ENCODE data around the gene PARVB.

The PARVB gene

DNA sequence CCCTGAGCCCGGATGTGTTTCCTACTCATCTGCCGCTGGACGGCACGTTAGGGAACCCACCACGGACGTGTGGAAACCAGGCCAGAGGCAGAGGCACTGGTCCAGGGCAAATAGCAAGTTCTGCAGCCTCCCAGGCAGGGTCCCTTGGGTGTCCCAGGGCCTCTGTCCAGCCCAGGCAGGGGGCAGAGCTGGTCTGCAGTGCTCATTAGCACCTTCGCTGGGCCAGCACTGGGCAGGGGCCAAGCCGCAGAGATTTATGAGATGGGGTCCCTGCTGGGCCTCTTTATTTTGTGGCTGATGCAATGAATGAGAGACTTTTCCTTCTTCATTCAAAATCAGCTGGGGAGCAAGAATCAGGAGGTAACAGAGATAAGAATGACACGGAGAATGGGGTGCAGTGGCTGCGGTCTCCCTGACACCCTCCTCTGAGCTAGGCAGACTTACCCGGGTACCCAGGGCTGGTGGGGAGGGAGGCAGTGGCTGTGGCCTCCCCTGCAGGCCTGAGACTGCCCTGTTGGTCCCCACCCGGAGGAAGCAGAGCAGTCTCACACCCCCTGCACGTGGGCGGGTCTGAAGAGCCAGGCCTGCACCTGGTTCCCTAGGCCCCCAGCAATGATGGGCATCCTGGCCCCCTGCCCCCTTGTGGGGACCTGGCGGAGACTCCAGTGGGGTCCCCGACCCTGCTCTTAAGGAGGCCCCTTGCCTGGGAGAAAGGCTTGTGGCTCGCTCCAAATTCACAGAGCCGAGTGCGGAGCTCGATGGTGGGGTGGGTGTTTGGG lies 142.6 kb downstream of the PARVB start:
- DNase-seq: no peak

DNA sequence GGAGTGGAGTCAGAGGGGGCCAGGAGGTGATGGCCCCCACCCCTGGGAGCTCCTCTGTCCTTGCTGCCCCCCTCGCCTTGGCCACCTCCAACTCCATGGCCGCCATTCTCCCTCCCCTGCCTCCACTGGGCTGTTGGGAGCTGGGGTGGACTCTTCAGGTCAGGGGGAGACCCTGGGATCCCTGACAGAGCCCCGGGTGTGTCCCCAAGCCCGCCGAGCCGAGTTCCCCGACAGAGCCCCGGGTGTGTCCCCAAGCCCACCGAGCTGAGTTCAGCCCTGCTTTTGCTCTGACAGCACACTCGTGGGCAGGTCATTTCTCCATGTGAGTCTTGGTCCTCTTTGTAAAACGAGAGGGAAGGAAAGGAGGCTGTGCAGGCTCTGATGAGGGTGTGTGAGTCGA lies 143.4 kb downstream of the PARVB start:
- no peak for DNase-seq

DNA sequence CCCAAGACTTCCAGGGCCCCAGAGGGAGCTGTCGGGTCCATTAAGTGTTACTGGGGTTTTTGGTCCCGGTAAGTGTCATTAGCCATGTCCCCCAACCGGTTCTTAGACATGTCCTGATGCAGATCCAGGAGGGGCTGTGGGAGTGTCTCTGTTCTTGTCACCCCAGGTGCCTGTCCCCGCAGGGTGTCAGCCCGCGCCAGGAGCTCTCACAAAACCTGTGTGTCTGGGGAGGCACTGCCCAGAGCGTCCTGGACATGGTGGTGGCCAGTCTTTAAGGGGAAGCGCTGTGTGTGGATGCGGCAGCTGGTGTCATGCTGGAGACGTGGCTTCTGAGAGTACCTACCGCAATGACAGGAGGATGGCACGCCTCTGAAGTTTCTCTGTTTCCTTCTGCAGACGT lies 144.1 kb downstream of the PARVB start:
- DNase-seq: no peak

- no peak for DNase-seq
Measured at GRCh38 chr22:44170470-44170869, 146.4 kb downstream of the PARVB start.

DNA sequence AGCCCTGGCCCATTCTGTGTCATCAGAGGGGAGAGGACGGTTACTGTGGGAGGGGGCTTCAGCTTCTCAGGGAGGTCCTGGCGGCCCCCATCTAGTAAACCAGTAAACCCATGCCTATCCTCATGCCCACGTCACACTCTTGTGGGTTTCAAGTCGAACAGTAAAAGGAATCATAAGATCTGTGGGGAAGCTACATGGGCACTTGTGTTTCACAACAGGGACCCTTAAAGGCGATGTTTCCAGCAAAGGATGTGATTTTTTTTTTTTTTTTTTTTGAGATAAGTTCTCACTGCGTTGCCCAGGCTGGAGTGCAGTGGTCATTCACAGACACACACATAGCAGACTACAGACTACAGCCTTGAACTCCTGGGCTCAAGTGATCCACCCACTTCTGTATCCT lies 147.5 kb downstream of the PARVB start:
- DNase-seq: no peak

DNA sequence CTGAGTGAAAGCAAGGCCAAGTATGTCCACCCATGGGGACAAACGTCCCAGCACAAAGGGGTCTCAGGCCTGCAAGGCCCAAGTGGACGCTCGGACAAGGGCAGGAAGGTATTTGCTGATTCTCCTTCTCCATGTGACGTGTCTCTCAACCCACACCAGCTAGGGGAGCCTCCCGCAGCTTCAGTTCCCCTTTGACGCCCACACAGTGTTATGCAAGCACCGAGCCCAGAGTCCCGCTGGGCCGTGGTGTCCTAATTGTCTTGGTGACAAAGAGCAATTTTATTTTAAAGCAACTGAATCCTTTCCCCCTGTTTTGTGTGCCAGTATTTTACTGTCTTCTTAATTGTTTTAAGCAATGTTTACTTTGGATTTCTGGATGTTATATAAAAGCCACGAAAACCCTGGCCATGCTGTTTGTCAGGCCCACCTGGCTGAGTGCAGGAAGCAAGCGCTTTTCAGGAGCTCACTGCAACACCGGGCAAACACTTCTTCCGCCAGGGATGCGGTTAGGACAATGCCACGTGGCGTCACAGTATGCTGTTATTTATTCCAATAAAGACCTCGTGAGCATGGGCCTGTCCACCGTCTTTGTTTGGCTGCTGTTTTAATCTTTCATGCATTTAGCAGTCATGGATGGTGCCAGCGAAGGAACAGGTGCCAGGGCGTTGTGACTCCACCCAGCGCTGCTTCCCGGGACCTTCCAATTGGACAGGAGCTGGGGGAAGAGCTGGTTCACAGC lies 148.4 kb downstream of the PARVB start:
- DNase-seq: no peak

DNA sequence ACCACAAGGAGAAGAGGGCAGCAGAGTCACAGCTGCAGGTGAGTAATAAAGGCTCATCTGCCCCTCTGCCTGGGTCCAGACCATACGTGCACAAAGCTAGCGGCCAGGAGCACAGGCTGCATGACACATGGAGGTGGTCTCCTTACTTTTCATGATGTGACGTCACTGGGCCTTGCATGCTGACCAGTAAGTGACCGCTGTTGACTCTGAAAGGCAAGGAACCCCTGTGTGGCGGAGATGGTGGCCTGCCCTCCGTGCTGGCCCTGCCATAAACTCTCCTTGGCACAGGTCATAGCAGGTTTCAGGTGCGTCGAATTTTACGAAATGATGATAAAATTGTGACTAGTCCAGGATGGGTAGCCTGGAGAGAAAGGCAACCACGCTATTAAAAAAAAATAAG lies 149.1 kb downstream of the PARVB start:
- no peak for DNase-seq

DNA sequence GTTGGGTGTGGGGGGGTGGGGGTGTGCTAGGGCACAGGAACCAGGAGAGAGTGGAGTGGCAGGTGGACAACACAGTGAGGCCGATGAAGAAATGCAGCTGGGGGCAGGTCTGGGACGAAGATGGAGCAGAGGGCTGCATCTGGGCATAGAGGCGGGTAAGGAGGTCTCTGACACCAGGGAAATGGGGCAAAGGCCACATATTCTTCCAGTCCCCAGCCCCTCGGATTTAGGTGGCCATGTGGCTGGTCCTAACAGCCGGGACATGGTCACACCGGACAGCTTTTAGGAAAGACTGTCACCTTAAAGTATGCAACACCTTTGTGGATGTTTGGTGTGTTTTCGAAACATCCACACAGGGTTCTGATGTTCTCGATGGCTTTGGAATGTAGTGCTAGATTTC lies 151.6 kb downstream of the PARVB start:
- no peak for DNase-seq

GRCh38 chr22:44179196-44179988 lies 155.3 kb downstream of the PARVB start:
- DNase-seq: no peak

DNA sequence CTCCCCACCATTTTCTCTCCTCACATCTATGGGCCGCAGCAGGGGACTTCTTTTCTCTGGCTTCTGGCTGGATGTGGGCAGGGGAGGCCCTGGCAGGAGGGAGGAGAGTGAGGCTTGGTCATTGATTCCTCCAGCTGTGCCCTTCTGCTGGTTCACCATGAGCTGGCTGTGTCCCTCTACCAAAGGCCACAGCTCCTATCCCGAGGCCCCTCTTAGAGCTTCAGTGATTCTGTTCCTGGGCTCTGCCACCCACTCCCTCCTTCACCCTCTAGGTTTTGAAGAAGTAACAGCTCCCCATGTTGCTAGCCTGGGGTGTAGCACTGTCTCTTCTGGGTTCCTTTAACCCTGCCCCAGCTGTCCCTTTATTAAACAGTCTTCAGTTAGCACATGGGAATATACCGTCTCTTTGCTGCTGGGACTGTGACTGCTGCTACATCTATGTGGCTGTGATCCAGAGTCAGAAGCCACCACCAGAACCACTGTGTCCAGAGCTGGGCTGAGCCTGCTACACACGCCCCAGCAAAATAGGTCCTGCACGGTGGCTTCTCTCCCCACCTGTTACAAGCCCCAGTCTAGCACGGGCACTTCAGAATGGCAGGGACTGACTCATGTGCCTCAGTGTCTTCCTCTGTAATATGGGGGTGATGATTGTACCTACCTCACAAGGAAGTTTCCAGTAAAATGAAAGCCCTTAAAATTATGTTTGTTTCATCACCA lies 156.0 kb downstream of the PARVB start:
- no peak for DNase-seq

GRCh38 chr22:44180706-44181032 lies 156.6 kb downstream of the PARVB start, which contains the start of gene PARVG:
PARVG (plus strand) TSS chr22:44180925; CDS start chr22:44183330, 2,405 bp downstream.
- no peak for DNase-seq

DNA sequence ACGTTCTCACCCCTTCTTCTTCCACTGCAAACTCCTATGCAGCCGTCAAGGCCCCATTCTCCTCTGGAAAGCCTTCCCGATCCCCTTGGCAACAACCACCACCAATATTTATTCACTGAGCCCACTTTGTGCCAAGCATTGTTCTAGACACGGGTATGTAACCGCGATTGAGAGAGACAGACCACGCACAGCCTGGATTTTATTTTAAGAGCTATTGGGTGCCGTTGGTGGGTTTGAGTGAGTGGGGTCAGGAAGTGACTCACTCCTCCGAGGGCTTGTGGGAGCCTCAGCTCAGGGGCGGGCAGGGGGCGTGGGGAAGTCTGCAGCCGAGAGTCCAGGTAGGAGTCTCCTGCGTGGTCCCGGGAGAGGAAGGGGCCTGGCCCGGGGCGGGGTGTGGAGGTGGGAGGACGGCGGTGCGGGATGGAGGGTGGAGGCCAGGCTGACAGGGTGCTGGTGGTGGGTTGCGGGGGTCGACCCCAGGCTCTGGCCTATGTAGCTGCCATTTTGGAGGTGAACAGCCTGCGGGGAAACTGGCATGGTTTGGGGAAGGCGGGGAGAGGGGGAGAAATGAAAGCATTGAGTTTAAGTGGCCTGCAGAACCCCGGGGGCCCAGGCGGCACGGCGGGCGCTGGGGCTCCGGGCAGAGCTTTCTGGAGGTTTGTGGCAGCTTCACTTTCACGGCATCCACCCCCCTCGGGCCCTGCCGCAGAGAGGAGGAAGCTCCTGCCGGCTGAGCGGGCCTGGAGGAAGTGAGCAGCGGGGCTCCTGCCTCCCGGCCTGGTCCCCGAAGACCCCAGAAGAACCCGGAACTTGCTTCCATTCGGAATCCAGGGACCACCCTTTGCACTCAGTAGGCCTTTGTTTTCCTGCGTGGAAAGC lies 157.2 kb downstream of the PARVB start:
- no peak for DNase-seq

DNA sequence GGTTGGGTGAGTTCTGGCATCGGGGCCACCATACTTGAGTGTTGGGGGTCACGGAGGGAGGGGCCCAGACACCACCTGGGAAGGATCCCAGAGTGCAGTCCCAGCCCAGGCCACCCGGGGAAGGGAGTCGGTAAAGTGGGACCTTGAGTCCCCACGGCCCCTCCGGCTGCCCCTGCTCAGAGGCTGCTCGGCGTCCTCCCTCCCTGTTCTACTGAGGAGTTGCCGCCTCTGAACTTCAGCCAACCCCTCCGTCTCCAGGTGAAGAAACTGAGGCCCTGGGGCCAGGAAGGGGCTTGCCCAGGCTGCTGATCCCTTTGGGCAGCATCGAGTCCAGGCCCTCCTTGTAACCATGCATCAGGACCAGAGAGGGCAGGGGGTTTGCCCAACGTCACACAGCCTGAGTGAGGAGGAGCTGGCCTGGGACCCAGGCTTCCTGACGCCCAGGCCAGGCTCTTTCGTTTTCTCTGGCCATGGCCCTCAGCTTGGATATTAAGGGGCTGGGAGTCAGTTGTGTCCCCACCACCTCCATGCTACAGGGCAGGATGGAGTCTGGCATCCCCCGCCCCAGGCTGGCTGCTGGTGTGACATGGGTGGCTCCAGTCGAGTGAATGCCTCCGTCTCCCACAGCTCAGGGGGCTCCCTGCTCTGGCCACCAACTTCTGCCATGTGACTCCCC lies 157.9 kb downstream of the PARVB start:
- DNase-seq: no peak

GRCh38 chr22:44182588-44183286 lies 158.6 kb downstream of the PARVB start:
- DNase-seq: no peak

- DNase-seq: no peak
Measured at GRCh38 chr22:44183287-44183588, 159.1 kb downstream of the PARVB start.

GRCh38 chr22:44184006-44184405 lies 159.9 kb downstream of the PARVB start:
- peak; percentile 36 for DNase-seq

DNA sequence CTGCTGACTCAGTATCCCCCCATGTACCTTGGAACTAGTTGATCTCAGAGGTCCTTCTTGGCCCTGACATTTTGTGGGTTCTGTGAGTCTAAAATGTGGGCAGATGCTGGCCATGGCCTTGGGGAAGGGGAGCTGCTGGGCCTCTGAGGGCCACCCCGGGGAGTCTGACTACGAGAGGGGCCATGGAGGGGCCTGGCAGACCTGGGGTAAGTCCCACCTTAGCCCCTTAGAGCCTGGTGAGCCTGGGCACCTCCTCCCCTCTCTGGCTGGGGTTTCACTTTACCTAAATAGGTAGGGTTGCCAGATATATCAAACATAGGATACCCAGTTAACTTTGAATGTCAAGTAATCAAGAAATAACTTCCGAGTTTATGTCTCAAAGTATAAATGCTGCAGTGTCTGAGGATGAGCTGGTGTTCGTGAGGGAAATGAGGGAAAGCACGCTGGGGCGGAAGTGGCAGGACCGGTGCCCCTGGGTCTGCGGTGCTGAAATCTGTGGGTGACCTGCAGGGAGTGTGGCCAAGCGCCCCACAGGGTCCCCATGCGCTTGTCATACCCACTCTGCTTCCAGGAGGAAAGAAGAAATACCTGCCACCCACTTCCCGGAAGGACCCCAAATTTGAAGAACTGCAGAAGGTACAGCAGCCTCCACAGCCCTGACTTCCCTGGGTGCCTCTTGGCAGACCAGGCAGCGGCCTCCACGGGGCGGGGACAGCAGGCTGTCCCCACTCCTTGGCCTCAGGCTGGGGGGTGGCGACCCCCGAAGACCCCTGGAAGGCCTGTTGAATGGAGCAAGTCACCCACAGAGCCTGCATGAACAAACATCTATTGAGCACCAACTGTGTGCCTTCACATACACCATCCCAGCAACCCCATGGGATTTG lies 161.4 kb downstream of the PARVB start:
- DNase-seq: no peak

DNA sequence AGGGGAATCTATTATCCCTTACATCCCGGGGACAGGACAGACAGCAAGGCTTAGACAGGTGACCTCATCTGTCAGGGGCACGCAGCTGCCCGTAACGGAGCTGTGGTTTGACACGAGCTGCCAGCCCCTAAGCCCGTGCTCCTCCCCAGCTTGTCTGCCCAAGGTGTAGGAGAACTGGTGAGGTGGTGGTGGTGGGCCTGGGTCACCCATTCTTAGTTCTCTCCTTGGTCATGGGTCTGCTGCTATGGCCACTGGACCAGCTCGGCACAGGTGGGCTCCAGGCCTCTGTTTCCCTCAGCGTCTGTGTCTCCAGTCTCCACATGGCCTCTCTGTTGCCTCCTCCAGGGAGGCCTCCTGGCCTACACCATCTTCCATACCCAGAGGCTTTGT lies 162.0 kb downstream of the PARVB start:
- DNase-seq: no peak

DNA sequence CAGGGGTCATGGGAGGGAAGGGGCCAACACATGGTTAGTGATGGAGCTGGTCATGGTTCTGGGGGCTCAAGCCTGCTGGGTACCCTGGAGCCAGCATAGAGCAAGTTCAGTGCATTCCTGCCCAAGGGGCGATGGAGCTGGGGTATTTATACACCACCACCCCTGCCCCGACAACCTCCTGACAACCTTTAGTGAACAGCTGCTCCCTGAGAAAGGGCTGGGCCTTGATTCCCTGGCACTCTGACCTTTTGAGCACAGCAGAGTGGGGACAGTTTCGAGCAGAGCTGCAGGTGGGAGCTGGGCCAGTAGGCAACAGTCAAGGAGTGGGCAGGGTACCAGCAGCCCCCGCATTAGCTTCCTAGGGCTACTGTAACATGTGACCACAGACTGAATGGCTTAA lies 162.6 kb downstream of the PARVB start:
- DNase-seq: no peak

GRCh38 chr22:44187652-44188230 lies 163.6 kb downstream of the PARVB start:
- no peak for DNase-seq

Data from fibroblast of skin of right biceps (primary cell).